DOHH2 (cell line): ENCODE data around the gene RPTN.

ENCODE experiments used
- H3F3A ChIP-seq: fragments of 200-600 bp; sonication (generic), shearing (Covaris generic); 2 replicates; pipeline ENCODE4 v1.6.0; 2016; ENCODE audit warnings: antibody characterized with exemption, mild to moderate bottlenecking; ENCODE audit not compliant: control insufficient read depth, insufficient read depth
- H3K27ac ChIP-seq: fragments of 200-600 bp; sonication (generic); 2 replicates; pipeline ENCODE4 v1.5.1; 2014; ENCODE audit warnings: low read depth, mild to moderate bottlenecking, low read length, moderate library complexity
- H3K27me3 ChIP-seq: fragments of 200-600 bp; sonication (generic); 2 replicates; pipeline ENCODE4 v1.6.1; 2014; ENCODE audit warnings: mild to moderate bottlenecking, low read length, mixed read lengths; ENCODE audit not compliant: control insufficient read depth
- H3K36me3 ChIP-seq: fragments of 200-600 bp; sonication (generic); 2 replicates; pipeline ENCODE4 v1.6.1; 2014; ENCODE audit warnings: mild to moderate bottlenecking, low read length, moderate library complexity, mixed read lengths; ENCODE audit not compliant: control insufficient read depth
- H3K4me1 ChIP-seq: fragments of 200-600 bp; sonication (generic); 2 replicates; pipeline ENCODE4 v1.6.1; 2014; ENCODE audit warnings: mild to moderate bottlenecking, low read length, mixed read lengths; ENCODE audit not compliant: control insufficient read depth
- H3K4me2 ChIP-seq: fragments of 200-600 bp; sonication (generic); 2 replicates; pipeline ENCODE4 v1.6.0; 2014; ENCODE audit warnings: mild to moderate bottlenecking, low read length, moderate library complexity
- H3K4me3 ChIP-seq: fragments of 200-600 bp; sonication (generic); 2 replicates; pipeline ENCODE4 v1.5.1; 2014; ENCODE audit warnings: mild to moderate bottlenecking, low read length, mixed read lengths
- H3K79me2 ChIP-seq: fragments of 200-600 bp; sonication (generic); 2 replicates; pipeline ENCODE4 v1.6.1; 2014; ENCODE audit warnings: mild to moderate bottlenecking, low read length, mixed read lengths; ENCODE audit not compliant: control insufficient read depth
- H3K9me2 ChIP-seq: fragments of 200-600 bp; sonication (generic); replicated peaks from 2 replicates; pipeline ENCODE4 v1.6.1; 2014; ENCODE audit warnings: mild to moderate bottlenecking, low read length, mixed read lengths; ENCODE audit not compliant: control insufficient read depth
- H3K9me3 ChIP-seq: fragments of 200-600 bp; sonication (generic); 2 replicates; pipeline ENCODE4 v1.6.1; 2014; ENCODE audit warnings: antibody characterized with exemption, low read length, mixed read lengths; ENCODE audit not compliant: control insufficient read depth, insufficient read depth
- H4K20me1 ChIP-seq: fragments of 200-600 bp; sonication (generic); 2 replicates; pipeline ENCODE4 v1.6.0; 2014; ENCODE audit warnings: low read depth, mild to moderate bottlenecking, antibody characterized with exemption, low read length, moderate library complexity; ENCODE audit not compliant: control insufficient read depth, insufficient read depth
- EZH2phosphoT487 ChIP-seq: fragments of 200-600 bp; sonication (generic); IDR thresholded peaks from 2 replicates; pipeline ENCODE4 v1.6.1; 2017; ENCODE audit warnings: borderline replicate concordance, mild to moderate bottlenecking, antibody characterized with exemption, low read length, moderate library complexity, mixed read lengths
- TF ChIP-seq, protein P1 (sequence below): fragments of 200-600 bp; sonication (generic); IDR thresholded peaks from one replicate; pipeline ENCODE4 v1.5.1; 2014; ENCODE audit warnings: antibody characterized with exemption, mild to moderate bottlenecking, low read depth, low read length; ENCODE audit not compliant: poor library complexity, severe bottlenecking

RPTN gene

DNA sequence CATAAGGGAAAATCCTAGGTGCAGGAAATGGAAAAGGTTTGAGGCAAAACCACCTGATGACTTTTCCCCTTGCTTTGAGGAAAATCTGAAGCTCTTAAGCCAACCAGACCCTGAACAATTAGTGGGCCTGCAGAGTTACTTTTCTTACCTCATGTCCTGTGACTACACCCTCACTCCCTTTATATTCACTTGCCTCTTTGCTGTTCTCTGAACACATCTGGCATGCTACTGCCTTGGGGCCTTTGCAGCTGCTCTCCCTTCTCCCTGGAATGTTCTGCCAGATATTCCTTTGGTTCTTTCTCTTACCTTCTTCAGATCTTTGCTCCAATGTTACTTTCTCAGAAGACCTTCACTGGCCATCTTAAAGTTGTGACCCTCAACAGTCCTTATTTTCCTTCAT, 21.8 kb downstream of the RPTN start:
- no peaks in the 10 kb centered on the region for H3K36me3 ChIP-seq
- H3K4me3 ChIP-seq, result no peak overlapping the region
- no peaks in the 10 kb centered on the region for H4K20me1 ChIP-seq
- TF ChIP-seq, protein P1, sequence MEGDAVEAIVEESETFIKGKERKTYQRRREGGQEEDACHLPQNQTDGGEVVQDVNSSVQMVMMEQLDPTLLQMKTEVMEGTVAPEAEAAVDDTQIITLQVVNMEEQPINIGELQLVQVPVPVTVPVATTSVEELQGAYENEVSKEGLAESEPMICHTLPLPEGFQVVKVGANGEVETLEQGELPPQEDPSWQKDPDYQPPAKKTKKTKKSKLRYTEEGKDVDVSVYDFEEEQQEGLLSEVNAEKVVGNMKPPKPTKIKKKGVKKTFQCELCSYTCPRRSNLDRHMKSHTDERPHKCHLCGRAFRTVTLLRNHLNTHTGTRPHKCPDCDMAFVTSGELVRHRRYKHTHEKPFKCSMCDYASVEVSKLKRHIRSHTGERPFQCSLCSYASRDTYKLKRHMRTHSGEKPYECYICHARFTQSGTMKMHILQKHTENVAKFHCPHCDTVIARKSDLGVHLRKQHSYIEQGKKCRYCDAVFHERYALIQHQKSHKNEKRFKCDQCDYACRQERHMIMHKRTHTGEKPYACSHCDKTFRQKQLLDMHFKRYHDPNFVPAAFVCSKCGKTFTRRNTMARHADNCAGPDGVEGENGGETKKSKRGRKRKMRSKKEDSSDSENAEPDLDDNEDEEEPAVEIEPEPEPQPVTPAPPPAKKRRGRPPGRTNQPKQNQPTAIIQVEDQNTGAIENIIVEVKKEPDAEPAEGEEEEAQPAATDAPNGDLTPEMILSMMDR, result no peak
- TF ChIP-seq EZH2phosphoT487, result no peak
- no peaks in the 10 kb centered on the region for H3K79me2 ChIP-seq
- peaks cover 6% of the 10 kb centered on the region; the same call in 1 of the 2 replicates for H3K27me3 ChIP-seq
- H3K27ac ChIP-seq, result no peak overlapping the region
- H3K4me2 ChIP-seq, result no peak overlapping the region
- no peaks in the 10 kb centered on the region for H3F3A ChIP-seq
- H3K9me2 ChIP-seq, result no peaks in the 10 kb centered on the region
- H3K4me1 ChIP-seq, result no peaks in the 10 kb centered on the region
- no peaks in the 10 kb centered on the region for H3K9me3 ChIP-seq

DNA sequence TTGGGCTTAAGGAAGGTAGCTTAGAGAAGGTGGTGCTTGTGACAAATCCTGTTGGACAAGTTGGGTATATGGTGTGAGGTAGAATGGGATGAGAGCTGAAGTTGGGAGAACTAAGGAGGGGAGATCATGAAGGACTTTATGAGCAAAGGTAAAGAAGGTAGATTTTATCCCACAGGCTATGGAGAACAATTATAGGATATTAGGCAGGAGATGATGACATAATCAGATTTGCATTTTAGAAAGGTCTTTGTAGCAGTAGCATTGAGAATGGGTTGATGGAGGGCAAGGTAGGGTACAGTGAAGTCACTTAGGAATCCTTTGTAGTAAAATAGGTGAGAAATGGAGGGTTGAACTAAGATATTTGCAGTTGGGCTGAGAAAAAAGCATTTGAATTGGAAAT, 28.8 kb downstream of the RPTN start:
- no peaks in the 10 kb centered on the region for H3K79me2 ChIP-seq
- H3K27me3 ChIP-seq, result peaks cover 39% of the 10 kb centered on the region
- H3F3A ChIP-seq, result no peaks in the 10 kb centered on the region
- TF ChIP-seq, protein P1, result no peak
- no peak for TF ChIP-seq EZH2phosphoT487
- no peaks in the 10 kb centered on the region for H4K20me1 ChIP-seq
- H3K9me2 ChIP-seq, result no peaks in the 10 kb centered on the region
- no peak overlapping the region for H3K4me3 ChIP-seq
- no peaks in the 10 kb centered on the region for H3K9me3 ChIP-seq
- H3K27ac ChIP-seq, result no peak overlapping the region
- H3K4me1 ChIP-seq, result no peaks in the 10 kb centered on the region
- no peaks in the 10 kb centered on the region for H3K36me3 ChIP-seq
- no peak overlapping the region for H3K4me2 ChIP-seq

DNA sequence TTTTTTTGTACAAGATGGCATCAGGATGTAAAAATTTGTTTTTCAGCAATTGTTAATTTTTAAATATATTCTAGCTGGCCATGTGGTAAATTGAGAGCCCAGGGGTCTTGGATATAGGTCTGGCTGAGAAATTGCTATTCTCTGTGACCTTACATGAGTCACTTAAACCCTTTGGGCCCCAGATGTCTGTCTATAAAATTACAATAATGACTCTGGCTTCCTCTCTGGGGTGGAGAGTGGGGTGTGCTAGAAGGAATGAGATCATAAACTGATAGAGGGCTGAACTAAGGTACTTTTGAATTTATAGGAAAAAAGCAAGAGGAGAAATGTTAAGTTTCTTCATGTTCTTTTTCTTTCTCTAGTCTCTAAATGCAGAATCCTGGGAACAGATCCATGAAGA, 31.4 kb downstream of the RPTN start:
- peaks cover 42% of the 10 kb centered on the region for H3K27me3 ChIP-seq
- no peak overlapping the region for H3K27ac ChIP-seq
- TF ChIP-seq, protein P1, result no peak
- TF ChIP-seq EZH2phosphoT487, result no peak
- no peaks in the 10 kb centered on the region for H3K4me1 ChIP-seq
- H3K4me2 ChIP-seq, result no peak overlapping the region
- H3F3A ChIP-seq, result no peaks in the 10 kb centered on the region
- no peaks in the 10 kb centered on the region for H3K79me2 ChIP-seq
- H4K20me1 ChIP-seq, result no peaks in the 10 kb centered on the region
- no peak overlapping the region for H3K4me3 ChIP-seq
- H3K36me3 ChIP-seq, result no peaks in the 10 kb centered on the region
- no peaks in the 10 kb centered on the region for H3K9me3 ChIP-seq
- no peaks in the 10 kb centered on the region for H3K9me2 ChIP-seq
